SK-N-SH treated with all-trans-retinoic acid at 6 μM for 48 hours (cell line): ENCODE results near the gene ZNF398.
A peak's percentile ranks its signal among the peaks of the same experiment; 100 is the strongest.

Experiments
- ATAC-seq: fragments of 200-7000 bp; cut with Tn5 transposase; 3 replicates; pipeline ENCODE4 v1.9.1; 2020; ENCODE audit warnings: mild to moderate bottlenecking, moderate library complexity
- BACH2 ChIP-seq: fragments of 250-450 bp; sonication (Bioruptor Pico); IDR thresholded peaks from 2 replicates; pipeline ENCODE4 v1.9.0; 2021; ENCODE audit warnings: mild to moderate bottlenecking, borderline replicate concordance
- CREB5 ChIP-seq: fragments of 250-450 bp; sonication (Bioruptor Pico); IDR thresholded peaks from 2 replicates; pipeline ENCODE4 v1.5.1; 2020; ENCODE audit warnings: low read depth, mild to moderate bottlenecking, moderate library complexity
- CSDC2 ChIP-seq: fragments of 250-450 bp; sonication (Bioruptor Pico); IDR thresholded peaks from 2 replicates; pipeline ENCODE4 v1.5.0; 2020; ENCODE audit warnings: mild to moderate bottlenecking, moderate library complexity
- CSRNP3 ChIP-seq: fragments of 250-450 bp; sonication (Bioruptor Pico); IDR thresholded peaks from 2 replicates; pipeline ENCODE4 v1.5.1; 2021; ENCODE audit warnings: mild to moderate bottlenecking, moderate library complexity
- ESRRG ChIP-seq: fragments of 250-450 bp; sonication (Bioruptor Pico); IDR thresholded peaks from 2 replicates; pipeline ENCODE4 v1.6.1; 2021; ENCODE audit warnings: mild to moderate bottlenecking
- GLIS3 ChIP-seq: fragments of 250-450 bp; sonication (Bioruptor Pico); IDR thresholded peaks from 2 replicates; pipeline ENCODE4 v1.5.0; 2020; ENCODE audit warnings: mild to moderate bottlenecking, moderate library complexity
- ISL1 ChIP-seq: fragments of 250-450 bp; sonication (Bioruptor Pico); IDR thresholded peaks from 2 replicates; pipeline ENCODE4 v2.1.2; 2022; ENCODE audit warnings: mild to moderate bottlenecking, moderate library complexity
- OSR1 ChIP-seq: fragments of 250-450 bp; sonication (Bioruptor Pico); IDR thresholded peaks from 2 replicates; pipeline ENCODE4 v1.8.0; 2022; ENCODE audit warnings: moderate library complexity, mild to moderate bottlenecking, inconsistent platforms
- PATZ1 ChIP-seq: fragments of 250-450 bp; sonication (Bioruptor Pico); IDR thresholded peaks from 2 replicates; pipeline ENCODE4 v1.8.0; 2020; ENCODE audit warnings: mild to moderate bottlenecking, moderate library complexity, borderline replicate concordance
- POU6F1 ChIP-seq: fragments of 250-450 bp; sonication (Bioruptor Pico); IDR thresholded peaks from 2 replicates; pipeline ENCODE4 v1.8.0; 2021; ENCODE audit warnings: low read depth, mild to moderate bottlenecking, moderate library complexity, borderline replicate concordance
- PPARA ChIP-seq: fragments of 250-450 bp; sonication (Bioruptor Pico); IDR thresholded peaks from 2 replicates; pipeline ENCODE4 v1.5.0; 2020; ENCODE audit warnings: mild to moderate bottlenecking, borderline replicate concordance
- RARB ChIP-seq: fragments of 250-450 bp; sonication (Bioruptor Pico); IDR thresholded peaks from 2 replicates; pipeline ENCODE4 v1.8.0; 2021; ENCODE audit warnings: mild to moderate bottlenecking, moderate library complexity
- SNAI2 ChIP-seq: fragments of 250-450 bp; sonication (Bioruptor Pico); IDR thresholded peaks from 2 replicates; pipeline ENCODE4 v1.5.0; 2020; ENCODE audit warnings: mild to moderate bottlenecking, moderate library complexity
- TCF4 ChIP-seq: fragments of 250-450 bp; sonication (Bioruptor Pico); IDR thresholded peaks from 2 replicates; pipeline ENCODE4 v1.8.0; 2021; ENCODE audit warnings: mild to moderate bottlenecking, moderate library complexity, borderline replicate concordance
- TOX ChIP-seq: fragments of 250-450 bp; sonication (Bioruptor Pico); IDR thresholded peaks from 2 replicates; pipeline ENCODE4 v1.8.0; 2021; ENCODE audit warnings: mild to moderate bottlenecking, moderate library complexity, borderline replicate concordance
- ZC3H10 ChIP-seq: fragments of 250-450 bp; sonication (Bioruptor Pico); IDR thresholded peaks from 2 replicates; pipeline ENCODE4 v1.5.1; 2021; ENCODE audit warnings: mild to moderate bottlenecking, moderate library complexity
- ZFP3 ChIP-seq: fragments of 250-450 bp; sonication (Bioruptor Pico); IDR thresholded peaks from 2 replicates; pipeline ENCODE4 v1.5.0; 2020; ENCODE audit warnings: mild to moderate bottlenecking, moderate library complexity
- ZFP30 ChIP-seq: fragments of 450-650 bp; formaldehyde crosslinking; IDR thresholded peaks from 2 replicates; pipeline ENCODE4 v1.5.0; 2022; ENCODE audit warnings: mild to moderate bottlenecking, moderate library complexity
- ZNF565 ChIP-seq: fragments of 450-650 bp; formaldehyde crosslinking; conservative IDR thresholded peaks from 2 replicates; pipeline ENCODE4 v1.5.0; 2020; ENCODE audit warnings: low read depth, mild to moderate bottlenecking, moderate library complexity
- ZNF70 ChIP-seq: fragments of 450-650 bp; formaldehyde crosslinking; IDR thresholded peaks from 2 replicates; pipeline ENCODE4 v1.5.0; 2020; ENCODE audit warnings: mild to moderate bottlenecking, moderate library complexity
- ZNF8 ChIP-seq: fragments of 450-650 bp; formaldehyde crosslinking; IDR thresholded peaks from 2 replicates; pipeline ENCODE4 v1.5.0; 2020; ENCODE audit warnings: mild to moderate bottlenecking, moderate library complexity

The ZNF398 gene

GRCh38 chr7:149102666-149103065 lies 44.6 kb upstream of the ZNF398 start:
- TF ChIP-seq OSR1 (CRISPR knock-in tag): no peak
- no peak for TF ChIP-seq ZNF70
- TF ChIP-seq ZC3H10 (CRISPR knock-in tag): no peak
- no peak for TF ChIP-seq ZFP3 (CRISPR knock-in tag)
- TF ChIP-seq ZFP30: no peak
- TF ChIP-seq BACH2 (CRISPR knock-in tag): no peak
- no peak for TF ChIP-seq CSRNP3 (CRISPR knock-in tag)
- TF ChIP-seq POU6F1: no peak
- TF ChIP-seq CREB5 (CRISPR knock-in tag): no peak
- TF ChIP-seq ESRRG (CRISPR knock-in tag): no peak
- no peak for TF ChIP-seq TOX (CRISPR knock-in tag)
- TF ChIP-seq, all 23 proteins: peak for 0

GRCh38 chr7:149103424-149103823 lies 43.8 kb upstream of the ZNF398 start:
- no peak for ATAC-seq
- TF ChIP-seq RARB (CRISPR knock-in tag): no peak
- TF ChIP-seq SNAI2: no peak
- TF ChIP-seq TOX (CRISPR knock-in tag): no peak

More at GRCh38 chr7:149102666-149103065, 44.6 kb upstream of the ZNF398 start:
- no peak for ATAC-seq

GRCh38 chr7:149104214-149104613 lies 43.0 kb upstream of the ZNF398 start:
- ATAC-seq: no peak; the same call in 2 of the 3 replicates
- TF ChIP-seq TCF4 (CRISPR knock-in tag) (no peak), OSR1 (CRISPR knock-in tag) (no peak), RARB (CRISPR knock-in tag) (no peak), BACH2 (CRISPR knock-in tag) (no peak), SNAI2 (no peak), ZNF8 (CRISPR knock-in tag) (no peak), PPARA (CRISPR knock-in tag) (no peak)

- peak; percentile 19; the same call in 1 of the 3 replicates for ATAC-seq
- no peak for TF ChIP-seq CSDC2 (CRISPR knock-in tag)
- no peak for TF ChIP-seq CREB5 (CRISPR knock-in tag)
- TF ChIP-seq GLIS3 (CRISPR knock-in tag): no peak
- TF ChIP-seq PPARA (CRISPR knock-in tag): no peak
- no peak for TF ChIP-seq ZFP3 (CRISPR knock-in tag)
- no peak for TF ChIP-seq BACH2 (CRISPR knock-in tag)
- TF ChIP-seq ZFP30: no peak
- TF ChIP-seq ISL1: no peak
- no peak for TF ChIP-seq ZNF8 (CRISPR knock-in tag)
- TF ChIP-seq SNAI2: no peak
- TF ChIP-seq ESRRG (CRISPR knock-in tag): no peak
- TF ChIP-seq ZC3H10 (CRISPR knock-in tag): no peak
- no peak for TF ChIP-seq ZNF565 (CRISPR knock-in tag)
- TF ChIP-seq PATZ1 (CRISPR knock-in tag): no peak
- TF ChIP-seq TCF4 (CRISPR knock-in tag): no peak
- no peak for TF ChIP-seq TOX (CRISPR knock-in tag)
Observed at GRCh38 chr7:149104749-149105148, 42.5 kb upstream of the ZNF398 start.
